ENCODE measurements around the gene BCL2.

BCL2 gene

GRCh38 chr18:63257453-63257852 is 62.1 kb downstream of the BCL2 start:
- DNase-seq: no peak

- no peak for DNase-seq
Measured at GRCh38 chr18:63255435-63255834, 64.1 kb downstream of the BCL2 start.

- DNase-seq: no peak
Measured at GRCh38 chr18:63254716-63255399, 64.7 kb downstream of the BCL2 start.

- no peak for DNase-seq
Measured at GRCh38 chr18:63253428-63254372, 65.9 kb downstream of the BCL2 start.

- DNase-seq: no peak
Measured at GRCh38 chr18:63253014-63253413, 66.6 kb downstream of the BCL2 start.

- DNase-seq: no peak
Measured at GRCh38 chr18:63249771-63250170, 69.8 kb downstream of the BCL2 start.

- DNase-seq: no peak
Measured at GRCh38 chr18:63247926-63248325, 71.6 kb downstream of the BCL2 start.

GRCh38 chr18:63247506-63247905 is 72.1 kb downstream of the BCL2 start:
- DNase-seq: no peak

GRCh38 chr18:63245600-63245999 is 74.0 kb downstream of the BCL2 start:
- no peak for DNase-seq

- DNase-seq: no peak
Measured at GRCh38 chr18:63244607-63245006, 75.0 kb downstream of the BCL2 start.

- DNase-seq: no peak
Measured at GRCh38 chr18:63241760-63242159, 77.8 kb downstream of the BCL2 start.

- DNase-seq: no peak
Measured at GRCh38 chr18:63241317-63241712, 78.3 kb downstream of the BCL2 start.

GRCh38 chr18:63240531-63241316 is 78.8 kb downstream of the BCL2 start:
- DNase-seq: no peak

- no peak for DNase-seq
Measured at GRCh38 chr18:63238693-63239075, 80.9 kb downstream of the BCL2 start.

GRCh38 chr18:63237881-63238692 is 81.5 kb downstream of the BCL2 start:
- no peak for DNase-seq

GRCh38 chr18:63236921-63237846 is 82.4 kb downstream of the BCL2 start:
- no peak for DNase-seq

GRCh38 chr18:63236406-63236805 is 83.2 kb downstream of the BCL2 start:
- no peak for DNase-seq

- DNase-seq: peak; percentile 18
Measured at GRCh38 chr18:63235920-63236319, 83.6 kb downstream of the BCL2 start.

- DNase-seq: no peak
Measured at GRCh38 chr18:63234841-63235240, 84.7 kb downstream of the BCL2 start.

- no peak for DNase-seq
Measured at GRCh38 chr18:63234432-63234831, 85.1 kb downstream of the BCL2 start.

- DNase-seq: peak; percentile 37
Measured at GRCh38 chr18:63233334-63233733, 86.2 kb downstream of the BCL2 start.
